DOHH2 (cell line): ENCODE data around the gene SLC6A2.

Source experiments
- H3F3A ChIP-seq: fragments of 200-600 bp; sonication (generic), shearing (Covaris generic); 2 replicates; pipeline ENCODE4 v1.6.0; 2016; ENCODE audit warnings: antibody characterized with exemption, mild to moderate bottlenecking; ENCODE audit not compliant: control insufficient read depth, insufficient read depth
- H3K27ac ChIP-seq: fragments of 200-600 bp; sonication (generic); 2 replicates; pipeline ENCODE4 v1.5.1; 2014; ENCODE audit warnings: low read depth, mild to moderate bottlenecking, low read length, moderate library complexity
- H3K27me3 ChIP-seq: fragments of 200-600 bp; sonication (generic); 2 replicates; pipeline ENCODE4 v1.6.1; 2014; ENCODE audit warnings: mild to moderate bottlenecking, low read length, mixed read lengths; ENCODE audit not compliant: control insufficient read depth
- H3K36me3 ChIP-seq: fragments of 200-600 bp; sonication (generic); 2 replicates; pipeline ENCODE4 v1.6.1; 2014; ENCODE audit warnings: mild to moderate bottlenecking, low read length, moderate library complexity, mixed read lengths; ENCODE audit not compliant: control insufficient read depth
- H3K4me1 ChIP-seq: fragments of 200-600 bp; sonication (generic); 2 replicates; pipeline ENCODE4 v1.6.1; 2014; ENCODE audit warnings: mild to moderate bottlenecking, low read length, mixed read lengths; ENCODE audit not compliant: control insufficient read depth
- H3K4me2 ChIP-seq: fragments of 200-600 bp; sonication (generic); 2 replicates; pipeline ENCODE4 v1.6.0; 2014; ENCODE audit warnings: mild to moderate bottlenecking, low read length, moderate library complexity
- H3K4me3 ChIP-seq: fragments of 200-600 bp; sonication (generic); 2 replicates; pipeline ENCODE4 v1.5.1; 2014; ENCODE audit warnings: mild to moderate bottlenecking, low read length, mixed read lengths
- H3K79me2 ChIP-seq: fragments of 200-600 bp; sonication (generic); 2 replicates; pipeline ENCODE4 v1.6.1; 2014; ENCODE audit warnings: mild to moderate bottlenecking, low read length, mixed read lengths; ENCODE audit not compliant: control insufficient read depth
- H3K9me2 ChIP-seq: fragments of 200-600 bp; sonication (generic); replicated peaks from 2 replicates; pipeline ENCODE4 v1.6.1; 2014; ENCODE audit warnings: mild to moderate bottlenecking, low read length, mixed read lengths; ENCODE audit not compliant: control insufficient read depth
- H3K9me3 ChIP-seq: fragments of 200-600 bp; sonication (generic); 2 replicates; pipeline ENCODE4 v1.6.1; 2014; ENCODE audit warnings: antibody characterized with exemption, low read length, mixed read lengths; ENCODE audit not compliant: control insufficient read depth, insufficient read depth
- H4K20me1 ChIP-seq: fragments of 200-600 bp; sonication (generic); 2 replicates; pipeline ENCODE4 v1.6.0; 2014; ENCODE audit warnings: low read depth, mild to moderate bottlenecking, antibody characterized with exemption, low read length, moderate library complexity; ENCODE audit not compliant: control insufficient read depth, insufficient read depth
- CTCF ChIP-seq: fragments of 200-600 bp; sonication (generic); IDR thresholded peaks from one replicate; pipeline ENCODE4 v1.5.1; 2014; ENCODE audit warnings: antibody characterized with exemption, mild to moderate bottlenecking, low read depth, low read length; ENCODE audit not compliant: poor library complexity, severe bottlenecking
- EZH2phosphoT487 ChIP-seq: fragments of 200-600 bp; sonication (generic); IDR thresholded peaks from 2 replicates; pipeline ENCODE4 v1.6.1; 2017; ENCODE audit warnings: borderline replicate concordance, mild to moderate bottlenecking, antibody characterized with exemption, low read length, moderate library complexity, mixed read lengths

Gene SLC6A2

GRCh38 chr16:55701442-55702319, 45.9 kb downstream of the SLC6A2 start:
- Histone ChIP-seq H3K4me1 (no peaks in the 10 kb centered on the region), H3K4me3 (no peak overlapping the region), H3K27ac (no peak overlapping the region)

GRCh38 chr16:55703003-55704001, 47.5 kb downstream of the SLC6A2 start:
- H3K27ac ChIP-seq = no peak overlapping the region
- no peaks in the 10 kb centered on the region for H4K20me1 ChIP-seq
- H3K79me2 ChIP-seq = no peaks in the 10 kb centered on the region
- H3K9me2 ChIP-seq = no peaks in the 10 kb centered on the region
- peaks cover 3% of the 10 kb centered on the region; the same call in 1 of the 2 replicates for H3K27me3 ChIP-seq
- no peaks in the 10 kb centered on the region for H3F3A ChIP-seq
- TF ChIP-seq EZH2phosphoT487 (no peak), CTCF (peak; percentile 39)
- no peak overlapping the region for H3K4me2 ChIP-seq
- H3K4me1 ChIP-seq = no peaks in the 10 kb centered on the region
- no peaks in the 10 kb centered on the region for H3K9me3 ChIP-seq
- no peaks in the 10 kb centered on the region for H3K36me3 ChIP-seq
- H3K4me3 ChIP-seq = no peak overlapping the region

More at GRCh38 chr16:55701442-55702319, 45.9 kb downstream of the SLC6A2 start:
- Histone ChIP-seq H3K27me3 (peaks cover 3% of the 10 kb centered on the region; the same call in 1 of the 2 replicates), H3K36me3 (no peaks in the 10 kb centered on the region), H3K9me2 (no peaks in the 10 kb centered on the region), H3K9me3 (no peaks in the 10 kb centered on the region), H4K20me1 (no peaks in the 10 kb centered on the region), H3K4me2 (no peak overlapping the region), H3F3A (no peaks in the 10 kb centered on the region), H3K79me2 (no peaks in the 10 kb centered on the region)
- TF ChIP-seq EZH2phosphoT487 (no peak), CTCF (peak; percentile 69)

- Histone ChIP-seq H3K36me3 (no peaks in the 10 kb centered on the region), H3K27me3 (peaks cover 3% of the 10 kb centered on the region; the same call in 1 of the 2 replicates), H3F3A (no peaks in the 10 kb centered on the region), H3K9me2 (no peaks in the 10 kb centered on the region), H4K20me1 (no peaks in the 10 kb centered on the region), H3K9me3 (no peaks in the 10 kb centered on the region), H3K4me3 (no peak overlapping the region), H3K4me1 (no peaks in the 10 kb centered on the region), H3K79me2 (no peaks in the 10 kb centered on the region), H3K27ac (no peak overlapping the region), H3K4me2 (no peak overlapping the region)
- no peak for TF ChIP-seq EZH2phosphoT487
- TF ChIP-seq CTCF = no peak
Observed at GRCh38 chr16:55706739-55707384, 51.1 kb downstream of the SLC6A2 start.
